A673 (cell line): ENCODE measurements around the gene ASB5. TPM values are rescaled to one million over a fixed set of nuclear protein-coding genes. Genes with fewer than 3 reads are reported as not detected.

ENCODE experiments used
- BruUV-seq: library from RNA; stranded (reverse); fragments of 400-500 nt; replicated peaks from 2 replicates; lab custom pipeline; 2021; lab: Mats Ljungman, UMichigan
- CTCF ChIA-PET: fragments of 300-600 bp; sonication (Branson Sonifier 250); formaldehyde crosslinking; loops from one replicate; lab custom pipeline; 2022; ENCODE audit warnings: antibody characterized with exemption; lab: Charles Lee
- POLR2A ChIA-PET: fragments of 300-600 bp; sonication (Branson Sonifier 250); formaldehyde crosslinking; loops from one replicate; lab custom pipeline; 2022; ENCODE audit warnings: antibody characterized with exemption; ENCODE audit not compliant: low non-redundant PET; lab: Charles Lee
- DNase-seq: peaks from one replicate; pipeline ENCODE4 v3.0.0-alpha.2; 2015; ENCODE audit warnings: low spot score
- H3K27ac ChIP-seq: fragments of 200-600 bp; sonication (generic); 2 replicates; pipeline ENCODE4 v1.5.1; 2016; ENCODE audit warnings: mixed run types, low read depth, mild to moderate bottlenecking, mixed read lengths, antibody characterized with exemption, low read length; ENCODE audit not compliant: poor library complexity, severe bottlenecking
- H3K27me3 ChIP-seq: fragments of 200-600 bp; sonication (generic); replicated peaks from 2 replicates; pipeline ENCODE4 v1.6.1; 2017; ENCODE audit warnings: mixed run types, low read depth, mild to moderate bottlenecking, mixed read lengths, antibody characterized with exemption, low read length; ENCODE audit not compliant: insufficient read depth, poor library complexity
- H3K36me3 ChIP-seq: fragments of 200-600 bp; sonication (generic); 2 replicates; pipeline ENCODE4 v1.6.1; 2016; ENCODE audit warnings: mixed run types, mild to moderate bottlenecking, mixed read lengths, antibody characterized with exemption, low read length; ENCODE audit not compliant: insufficient read depth, poor library complexity, severe bottlenecking
- H3K4me1 ChIP-seq: fragments of 200-600 bp; sonication (generic); 2 replicates; pipeline ENCODE4 v1.6.1; 2017; ENCODE audit warnings: mixed run types, mild to moderate bottlenecking, mixed read lengths, antibody characterized with exemption, low read length; ENCODE audit not compliant: insufficient read depth, poor library complexity, severe bottlenecking
- H3K4me3 ChIP-seq: fragments of 200-600 bp; sonication (generic); 2 replicates; pipeline ENCODE4 v1.5.1; 2016; ENCODE audit warnings: low read depth, mixed run types, mild to moderate bottlenecking, mixed read lengths, low read length; ENCODE audit not compliant: poor library complexity, severe bottlenecking
- H3K9me3 ChIP-seq: fragments of 200-600 bp; sonication (generic); 2 replicates; pipeline ENCODE4 v1.6.1; 2016; ENCODE audit warnings: mixed run types, low read depth, mild to moderate bottlenecking, mixed read lengths, antibody characterized with exemption, low read length; ENCODE audit not compliant: poor library complexity, severe bottlenecking
- EZH2 ChIP-seq: fragments of 200-600 bp; sonication (generic); IDR thresholded peaks from 2 replicates; pipeline ENCODE4 v1.6.1; 2017; ENCODE audit warnings: borderline replicate concordance, low read depth, mild to moderate bottlenecking, mixed read lengths, antibody characterized with exemption, low read length; ENCODE audit not compliant: poor library complexity, severe bottlenecking
- intact Hi-C: fragments of 100-400 bp; cut with micrococcal nuclease; formaldehyde crosslinking; loops from one replicate; pipeline ENCODE4 v1.10.0; 2022; ENCODE audit not compliant: unreplicated experiment
- total RNA-seq: library from RNA; stranded (reverse); gene quantifications from 2 replicates; pipeline ENCODE4 v1.2.3, GENCODE V29; 2021
- TF ChIP-seq, protein P1 (sequence below): fragments of 300-800, 200-600 bp; sonication (generic); conservative IDR thresholded peaks from 2 replicates; pipeline ENCODE4 v1.5.1; 2017; ENCODE audit warnings: low read depth, mild to moderate bottlenecking, antibody characterized with exemption, low read length, moderate library complexity, mixed read lengths

ASB5 gene
- total RNA-seq, 1 experiment from 2014 or later: not detected

DNA sequence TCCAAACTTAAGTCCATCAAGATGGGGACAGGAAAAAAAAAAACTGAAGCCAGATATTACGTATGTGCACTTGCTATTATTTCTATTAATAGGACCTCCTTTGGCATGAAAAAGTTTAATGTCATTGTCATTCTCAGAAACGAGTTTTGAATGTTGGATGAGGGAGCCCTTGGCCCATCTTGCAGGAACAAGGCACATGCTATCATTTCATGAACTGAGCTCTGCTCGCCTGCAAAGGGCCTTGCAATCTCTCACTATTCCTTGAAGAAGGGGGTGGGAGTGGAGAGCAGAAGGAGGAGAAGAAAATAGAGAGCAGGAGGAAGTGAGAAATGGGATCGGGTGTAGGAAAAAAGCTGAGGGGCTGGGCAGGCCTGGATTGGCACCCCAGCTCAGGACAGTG, 39.4 kb downstream of the ASB5 start:
- intact Hi-C loops: no loop called here
- Histone ChIP-seq H3K27ac (no peak overlapping the region), H3K36me3 (no peaks in the 10 kb centered on the region), H3K9me3 (no peaks in the 10 kb centered on the region), H3K4me3 (no peak overlapping the region), H3K4me1 (no peaks in the 10 kb centered on the region), H3K27me3 (no peaks in the 10 kb centered on the region)
- BruUV-seq: no TSS peak
- ChIA-PET POLR2A (no interaction called here), CTCF (no interaction called here)
- TF ChIP-seq EZH2: no peak
- TF ChIP-seq, protein P1, sequence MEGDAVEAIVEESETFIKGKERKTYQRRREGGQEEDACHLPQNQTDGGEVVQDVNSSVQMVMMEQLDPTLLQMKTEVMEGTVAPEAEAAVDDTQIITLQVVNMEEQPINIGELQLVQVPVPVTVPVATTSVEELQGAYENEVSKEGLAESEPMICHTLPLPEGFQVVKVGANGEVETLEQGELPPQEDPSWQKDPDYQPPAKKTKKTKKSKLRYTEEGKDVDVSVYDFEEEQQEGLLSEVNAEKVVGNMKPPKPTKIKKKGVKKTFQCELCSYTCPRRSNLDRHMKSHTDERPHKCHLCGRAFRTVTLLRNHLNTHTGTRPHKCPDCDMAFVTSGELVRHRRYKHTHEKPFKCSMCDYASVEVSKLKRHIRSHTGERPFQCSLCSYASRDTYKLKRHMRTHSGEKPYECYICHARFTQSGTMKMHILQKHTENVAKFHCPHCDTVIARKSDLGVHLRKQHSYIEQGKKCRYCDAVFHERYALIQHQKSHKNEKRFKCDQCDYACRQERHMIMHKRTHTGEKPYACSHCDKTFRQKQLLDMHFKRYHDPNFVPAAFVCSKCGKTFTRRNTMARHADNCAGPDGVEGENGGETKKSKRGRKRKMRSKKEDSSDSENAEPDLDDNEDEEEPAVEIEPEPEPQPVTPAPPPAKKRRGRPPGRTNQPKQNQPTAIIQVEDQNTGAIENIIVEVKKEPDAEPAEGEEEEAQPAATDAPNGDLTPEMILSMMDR: no peak
- no peak for DNase-seq

DNA sequence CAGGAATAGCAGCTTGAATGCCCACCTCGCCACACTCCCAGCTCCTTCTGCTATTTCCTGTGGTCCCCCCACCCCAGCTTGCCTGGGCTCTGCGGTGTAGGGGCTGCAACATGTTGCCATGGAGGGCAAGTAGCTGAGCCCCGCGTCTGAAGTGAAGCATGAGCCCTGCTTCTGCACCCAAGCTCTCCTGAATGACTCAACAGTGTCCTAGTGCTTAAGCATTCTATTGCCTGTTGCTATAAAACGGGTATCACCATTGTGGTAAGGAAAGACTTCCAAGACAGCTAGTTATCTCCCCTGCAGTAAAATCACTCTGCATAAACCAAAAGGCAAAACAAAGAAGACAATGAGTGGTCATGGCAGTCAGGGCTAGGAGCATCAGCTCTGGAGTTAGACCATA, 42.3 kb downstream of the ASB5 start:
- no TSS peak for BruUV-seq
- no peak for DNase-seq
- TF ChIP-seq EZH2: no peak
- TF ChIP-seq, protein P1: no peak
- no peaks in the 10 kb centered on the region for H3K27me3 ChIP-seq
- intact Hi-C loops: no loop called here
- no peaks in the 10 kb centered on the region for H3K9me3 ChIP-seq
- POLR2A ChIA-PET: no interaction called here
- CTCF ChIA-PET: no interaction called here
- no peak overlapping the region for H3K27ac ChIP-seq
- H3K4me3 ChIP-seq: no peak overlapping the region
- no peaks in the 10 kb centered on the region for H3K4me1 ChIP-seq
- H3K36me3 ChIP-seq: no peaks in the 10 kb centered on the region

DNA sequence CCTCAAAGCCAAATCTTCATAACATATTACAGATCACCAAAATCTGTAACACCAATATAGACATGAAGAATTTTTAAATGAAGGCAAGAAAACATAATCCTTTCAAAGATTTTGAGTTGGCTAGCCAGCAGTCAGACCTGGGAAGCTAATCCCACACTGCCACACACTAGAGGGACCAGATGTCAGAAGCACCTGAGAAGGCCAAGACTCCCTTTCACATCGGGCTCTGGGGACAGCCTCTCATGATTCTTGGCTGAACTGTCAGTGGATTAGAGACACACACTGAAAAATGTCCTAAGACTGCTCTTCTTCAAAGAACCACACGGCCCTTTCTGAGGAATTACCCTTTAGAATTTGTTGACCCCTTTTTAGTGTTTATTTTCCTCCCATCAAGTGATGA, 45.5 kb downstream of the ASB5 start:
- no peaks in the 10 kb centered on the region for H3K27me3 ChIP-seq
- POLR2A ChIA-PET: no interaction called here
- no peaks in the 10 kb centered on the region for H3K4me1 ChIP-seq
- H3K4me3 ChIP-seq: no peak overlapping the region
- DNase-seq: no peak
- no peak overlapping the region for H3K27ac ChIP-seq
- intact Hi-C loops: no loop called here
- no peaks in the 10 kb centered on the region for H3K9me3 ChIP-seq
- TF ChIP-seq EZH2: no peak
- TF ChIP-seq, protein P1: no peak
- no TSS peak for BruUV-seq
- no peaks in the 10 kb centered on the region for H3K36me3 ChIP-seq
- CTCF ChIA-PET: no interaction called here
